HG03439 (cell line): ENCODE measurements around the gene PCDHGA1.

Experiments
- ATAC-seq: cut with Tn5 transposase; IDR thresholded peaks from one replicate; pipeline ENCODE4 v1.9.1; 2021; ENCODE audit warnings: mild to moderate bottlenecking, moderate library complexity; ENCODE audit not compliant: unreplicated experiment

PCDHGA1 gene

GRCh38 chr5:141511771-141512325 is 181.5 kb downstream of the PCDHGA1 start:
- no peak for ATAC-seq

- peak; percentile 15 for ATAC-seq
These were observed 182.1 kb downstream of the PCDHGA1 start for GRCh38 chr5:141512390-141512910.

- no peak for ATAC-seq
These were observed 182.8 kb downstream of the PCDHGA1 start for GRCh38 chr5:141512911-141513626.

GRCh38 chr5:141513627-141514329 is 183.5 kb downstream of the PCDHGA1 start:
- ATAC-seq, result peak; percentile 44

GRCh38 chr5:141514330-141515133 is 184.2 kb downstream of the PCDHGA1 start:
- ATAC-seq, result peak; percentile 10

GRCh38 chr5:141515141-141515540 is 184.8 kb downstream of the PCDHGA1 start:
- ATAC-seq, result no peak

GRCh38 chr5:141515946-141516671 is 185.8 kb downstream of the PCDHGA1 start:
- no peak for ATAC-seq

GRCh38 chr5:141516672-141517025 is 186.3 kb downstream of the PCDHGA1 start:
- ATAC-seq, result no peak

GRCh38 chr5:141517312-141517711 is 187.0 kb downstream of the PCDHGA1 start:
- no peak for ATAC-seq

- no peak for ATAC-seq
These were observed 187.7 kb downstream of the PCDHGA1 start for GRCh38 chr5:141517880-141518617.

- ATAC-seq, result no peak
These were observed 188.3 kb downstream of the PCDHGA1 start for GRCh38 chr5:141518618-141519015.

- no peak for ATAC-seq
These were observed 189.6 kb downstream of the PCDHGA1 start for GRCh38 chr5:141519605-141520565.

GRCh38 chr5:141521244-141521781 is 191.0 kb downstream of the PCDHGA1 start:
- no peak for ATAC-seq

- no peak for ATAC-seq
These were observed 192.0 kb downstream of the PCDHGA1 start for GRCh38 chr5:141522301-141522700.

- ATAC-seq, result no peak
These were observed 193.7 kb downstream of the PCDHGA1 start for GRCh38 chr5:141523991-141524390.

GRCh38 chr5:141524604-141525597 is 194.6 kb downstream of the PCDHGA1 start:
- peak; percentile 87 for ATAC-seq

GRCh38 chr5:141525653-141526052 is 195.3 kb downstream of the PCDHGA1 start:
- ATAC-seq, result no peak
